Neural cell (in vitro differentiated cells): Measurements from ENCODE around the gene TPM2.

Experiments
- CTCF ChIP-seq: fragments of 450-650 bp; IDR thresholded peaks from 2 replicates; pipeline ENCODE4 v1.5.1; 2014; ENCODE audit warnings: antibody characterized with exemption, mild to moderate bottlenecking, moderate library complexity; ENCODE audit not compliant: poor library complexity, severe bottlenecking
- MXI1 ChIP-seq: fragments of 450-650 bp; conservative IDR thresholded peaks from 2 replicates; pipeline ENCODE4 v1.6.1; 2014; ENCODE audit warnings: antibody characterized with exemption, mild to moderate bottlenecking; ENCODE audit not compliant: poor library complexity, severe bottlenecking
- POLR2AphosphoS5 ChIP-seq: IDR thresholded peaks from 2 replicates; pipeline ENCODE4 v1.6.1; 2012
- TF ChIP-seq, protein P1 (sequence below): IDR thresholded peaks from 2 replicates; pipeline ENCODE4 v1.6.1; 2012; ENCODE audit warnings: borderline replicate concordance

DNA sequence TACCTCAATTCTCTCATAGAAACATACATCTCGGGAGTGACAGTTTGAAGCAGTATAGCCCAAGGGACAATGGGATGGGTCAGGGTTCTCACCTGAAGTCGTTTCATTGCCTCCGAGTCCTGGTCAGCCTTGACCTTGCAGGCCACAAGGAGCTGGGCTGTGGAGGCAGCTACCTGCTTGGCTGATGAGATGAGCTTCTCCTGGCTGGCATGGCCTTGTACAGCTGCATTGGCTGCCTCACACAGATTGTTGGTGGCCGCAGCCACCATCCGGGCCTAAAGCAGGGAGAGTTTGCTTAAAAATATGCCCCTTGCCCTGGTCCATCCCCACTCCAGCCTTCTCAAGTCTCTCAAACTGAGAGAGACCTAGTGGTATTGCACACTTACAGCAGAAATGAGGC lies 8.5 kb upstream of the TPM2 start:
- TF ChIP-seq CTCF (no peak), POLR2AphosphoS5 (no peak), MXI1 (no peak)
- TF ChIP-seq, protein P1, sequence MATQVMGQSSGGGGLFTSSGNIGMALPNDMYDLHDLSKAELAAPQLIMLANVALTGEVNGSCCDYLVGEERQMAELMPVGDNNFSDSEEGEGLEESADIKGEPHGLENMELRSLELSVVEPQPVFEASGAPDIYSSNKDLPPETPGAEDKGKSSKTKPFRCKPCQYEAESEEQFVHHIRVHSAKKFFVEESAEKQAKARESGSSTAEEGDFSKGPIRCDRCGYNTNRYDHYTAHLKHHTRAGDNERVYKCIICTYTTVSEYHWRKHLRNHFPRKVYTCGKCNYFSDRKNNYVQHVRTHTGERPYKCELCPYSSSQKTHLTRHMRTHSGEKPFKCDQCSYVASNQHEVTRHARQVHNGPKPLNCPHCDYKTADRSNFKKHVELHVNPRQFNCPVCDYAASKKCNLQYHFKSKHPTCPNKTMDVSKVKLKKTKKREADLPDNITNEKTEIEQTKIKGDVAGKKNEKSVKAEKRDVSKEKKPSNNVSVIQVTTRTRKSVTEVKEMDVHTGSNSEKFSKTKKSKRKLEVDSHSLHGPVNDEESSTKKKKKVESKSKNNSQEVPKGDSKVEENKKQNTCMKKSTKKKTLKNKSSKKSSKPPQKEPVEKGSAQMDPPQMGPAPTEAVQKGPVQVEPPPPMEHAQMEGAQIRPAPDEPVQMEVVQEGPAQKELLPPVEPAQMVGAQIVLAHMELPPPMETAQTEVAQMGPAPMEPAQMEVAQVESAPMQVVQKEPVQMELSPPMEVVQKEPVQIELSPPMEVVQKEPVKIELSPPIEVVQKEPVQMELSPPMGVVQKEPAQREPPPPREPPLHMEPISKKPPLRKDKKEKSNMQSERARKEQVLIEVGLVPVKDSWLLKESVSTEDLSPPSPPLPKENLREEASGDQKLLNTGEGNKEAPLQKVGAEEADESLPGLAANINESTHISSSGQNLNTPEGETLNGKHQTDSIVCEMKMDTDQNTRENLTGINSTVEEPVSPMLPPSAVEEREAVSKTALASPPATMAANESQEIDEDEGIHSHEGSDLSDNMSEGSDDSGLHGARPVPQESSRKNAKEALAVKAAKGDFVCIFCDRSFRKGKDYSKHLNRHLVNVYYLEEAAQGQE, result no peak
